OCI-LY7 (cell line): ENCODE measurements around the gene DNMT3B. TPM values are rescaled to one million over a fixed set of nuclear protein-coding genes. Genes with fewer than 3 reads are reported as not detected.

Experiments used
- BruUV-seq: library from RNA; stranded (reverse); fragments of 400-500 nt; replicated peaks from 2 replicates; lab custom pipeline; 2021; lab: Mats Ljungman, UMichigan
- CTCF ChIA-PET: fragments of 300-600 bp; sonication (Branson Sonifier 250); formaldehyde crosslinking; loops from one replicate; lab custom pipeline; 2022; ENCODE audit warnings: antibody characterized with exemption; ENCODE audit not compliant: unreplicated experiment; lab: Charles Lee
- POLR2A ChIA-PET: fragments of 300-600 bp; sonication (Branson Sonifier 250); formaldehyde crosslinking; loops from one replicate; lab custom pipeline; 2022; ENCODE audit warnings: antibody characterized with exemption; lab: Charles Lee
- DNase-seq: peaks from one replicate; pipeline ENCODE4 v3.0.0-alpha.2; 2015; ENCODE audit warnings: low spot score
- H2AFZ ChIP-seq: fragments of 200-600 bp; sonication (generic), shearing (Covaris generic); 2 replicates; pipeline ENCODE4 v1.6.1; 2014; ENCODE audit warnings: mild to moderate bottlenecking, antibody characterized with exemption, low read length, moderate library complexity
- H3K27ac ChIP-seq: fragments of 200-600 bp; sonication (generic); 2 replicates; pipeline ENCODE4 v1.5.1; 2014; ENCODE audit warnings: mixed run types, low read depth, mild to moderate bottlenecking, moderate library complexity, low read length, inconsistent platforms; ENCODE audit not compliant: poor library complexity, severe bottlenecking
- H3K36me3 ChIP-seq: fragments of 200-600 bp; sonication (generic); 2 replicates; pipeline ENCODE4 v1.6.1; 2014; ENCODE audit warnings: mild to moderate bottlenecking, antibody characterized with exemption, low read length, moderate library complexity, mixed read lengths; ENCODE audit not compliant: insufficient read depth
- H3K4me1 ChIP-seq: fragments of 200-600 bp; sonication (generic); 2 replicates; pipeline ENCODE4 v1.5.1; 2014; ENCODE audit warnings: mild to moderate bottlenecking, low read length; ENCODE audit not compliant: insufficient read depth, poor library complexity, severe bottlenecking
- H3K4me2 ChIP-seq: fragments of 200-600 bp; sonication (generic); 2 replicates; pipeline ENCODE4 v1.6.1; 2014; ENCODE audit warnings: mild to moderate bottlenecking, low read length
- H3K4me3 ChIP-seq: fragments of 200-600 bp; sonication (generic); 2 replicates; pipeline ENCODE4 v1.5.1; 2014; ENCODE audit warnings: mild to moderate bottlenecking, low read depth, low read length; ENCODE audit not compliant: poor library complexity, severe bottlenecking
- H3K79me2 ChIP-seq: fragments of 200-600 bp; sonication (generic); 2 replicates; pipeline ENCODE4 v1.6.1; 2016; ENCODE audit warnings: low read depth, mild to moderate bottlenecking, low read length, moderate library complexity, mixed read lengths; ENCODE audit not compliant: insufficient read depth
- H3K9me2 ChIP-seq: fragments of 200-600 bp; sonication (generic); 2 replicates; pipeline ENCODE4 v1.6.1; 2016; ENCODE audit warnings: mild to moderate bottlenecking, low read length, mixed read lengths; ENCODE audit not compliant: insufficient read depth
- H3K9me3 ChIP-seq: fragments of 200-600 bp; sonication (generic); 2 replicates; pipeline ENCODE4 v1.6.1; 2014; ENCODE audit warnings: mild to moderate bottlenecking, mixed run types, low read length, mixed read lengths
- H4K20me1 ChIP-seq: fragments of 200-600 bp; sonication (generic); 2 replicates; pipeline ENCODE4 v1.6.1; 2014; ENCODE audit warnings: mild to moderate bottlenecking, antibody characterized with exemption, low read length, moderate library complexity, mixed read lengths; ENCODE audit not compliant: insufficient read depth
- CTCF ChIP-seq: fragments of 200-600 bp; sonication (generic); conservative IDR thresholded peaks from 2 replicates; pipeline ENCODE4 v1.5.1; 2014; ENCODE audit warnings: mild to moderate bottlenecking, antibody characterized with exemption, low read length, moderate library complexity, mixed read lengths
- EZH2phosphoT487 ChIP-seq: fragments of 200-600 bp; sonication (generic); IDR thresholded peaks from 2 replicates; pipeline ENCODE4 v1.6.1; 2018; ENCODE audit warnings: low read depth, borderline replicate concordance, mild to moderate bottlenecking, mixed run types, antibody characterized with exemption, low read length, moderate library complexity, mixed read lengths
- intact Hi-C: fragments of 100-400 bp; cut with micrococcal nuclease; formaldehyde crosslinking; loops from one replicate; pipeline ENCODE4 v1.10.0; 2022; ENCODE audit not compliant: unreplicated experiment
- total RNA-seq, 2 experiments: library from RNA; depleted of rRNA in 1 of 2; stranded (reverse); fragments of >200 nt in 1 of 2; shearing (Covaris generic) in 1 of 2; gene quantifications; 2 replicates each; pipeline ENCODE4 v1.2.3, GENCODE V29; 2014 to 2022

DNMT3B gene
- total RNA-seq, 2 experiments from 2014 or later = 12.1 to 13.8 TPM

GRCh38 chr20:32823737-32824588 lies 61.8 kb downstream of the DNMT3B start:
- no peak overlapping the region for H3K4me3 ChIP-seq
- H3K4me2 ChIP-seq = peak overlapping the region; percentile 91; the same call in 1 of the 2 replicates
- H3K9me3 ChIP-seq = no peaks in the 10 kb centered on the region
- intact Hi-C loops = no loop called here
- CTCF ChIA-PET = no interaction called here
- POLR2A ChIA-PET = interaction anchor here (0.7 kb wide), 2 partner anchors 29 to 155 kb away, joined by 3 to 5 read pairs; no protein-coding TSS in a partner anchor
- no peak for DNase-seq
- peaks cover 30% of the 10 kb centered on the region for H3K4me1 ChIP-seq
- H2AFZ ChIP-seq = no peak overlapping the region
- no peaks in the 10 kb centered on the region for H3K9me2 ChIP-seq
- H3K79me2 ChIP-seq = peaks cover 86% of the 10 kb centered on the region
- no peak overlapping the region for H3K27ac ChIP-seq
- H3K36me3 ChIP-seq = peaks cover 70% of the 10 kb centered on the region
- TF ChIP-seq CTCF = no peak
- no peak for TF ChIP-seq EZH2phosphoT487
- BruUV-seq = no TSS peak
- peaks cover 46% of the 10 kb centered on the region for H4K20me1 ChIP-seq

GRCh38 chr20:32828029-32828680 lies 66.0 kb downstream of the DNMT3B start:
- H3K4me3 ChIP-seq = no peak overlapping the region
- no peak for TF ChIP-seq CTCF
- no peak for TF ChIP-seq EZH2phosphoT487
- TSS peak; percentile 33 for BruUV-seq
- CTCF ChIA-PET = interaction anchor here (0.5 kb wide), 1 partner anchor 155 kb away, joined by 4 read pairs; the partner anchor contains the start of gene C20orf203
- no peak overlapping the region for H2AFZ ChIP-seq
- H3K79me2 ChIP-seq = peaks cover 95% of the 10 kb centered on the region
- no peak overlapping the region for H3K4me2 ChIP-seq
- intact Hi-C loops = no loop called here
- H3K9me2 ChIP-seq = no peaks in the 10 kb centered on the region
- H3K9me3 ChIP-seq = no peaks in the 10 kb centered on the region
- no peak for DNase-seq
- POLR2A ChIA-PET = interaction anchor here (0.6 kb wide), 1 partner anchor 781 kb away, joined by 3 read pairs; no protein-coding TSS in a partner anchor
- peaks cover 20% of the 10 kb centered on the region for H4K20me1 ChIP-seq
- no peak overlapping the region for H3K27ac ChIP-seq
- peaks cover 3% of the 10 kb centered on the region for H3K4me1 ChIP-seq
- H3K36me3 ChIP-seq = peaks cover 91% of the 10 kb centered on the region
